Rectal smooth muscle tissue (tissue), 1 donor: ENCODE results near the gene EIF1AX.
"Not testable (repeated sequence)": the region's sequence is repeated elsewhere in the genome, so short reads cannot be mapped to it uniquely, and the experiment has no call there.

Source experiments
- H3K27ac ChIP-seq: one replicate; pipeline ENCODE4 v1.7.0; 2013; ENCODE audit warnings: low read depth, low read length, inconsistent platforms
- H3K27me3 ChIP-seq: one replicate; pipeline ENCODE4 v1.7.0; 2013; ENCODE audit warnings: low read length; ENCODE audit not compliant: control insufficient read depth, insufficient read depth
- H3K36me3 ChIP-seq: one replicate; pipeline ENCODE4 v1.7.0; 2013; ENCODE audit warnings: low read length; ENCODE audit not compliant: control insufficient read depth, insufficient read depth
- H3K4me1 ChIP-seq: one replicate; pipeline ENCODE4 v1.7.0; 2013; ENCODE audit warnings: low read length; ENCODE audit not compliant: control insufficient read depth, insufficient read depth
- H3K4me3 ChIP-seq: one replicate; pipeline ENCODE4 v1.7.0; 2013; ENCODE audit warnings: low read length
- H3K9ac ChIP-seq: one replicate; pipeline ENCODE4 v1.7.0; 2013; ENCODE audit warnings: low read length

EIF1AX gene

GRCh38 chrX:20144491-20144890 is 2.9 kb upstream of the EIF1AX start:
- Histone ChIP-seq H3K27me3 (no peaks in the 10 kb centered on the region), H3K27ac (no peak overlapping the region), H3K9ac (no peak overlapping the region), H3K36me3 (no peaks in the 10 kb centered on the region), H3K4me1 (no peaks in the 10 kb centered on the region), H3K4me3 (no peak overlapping the region)

- Histone ChIP-seq H3K36me3 (no peaks in the 10 kb centered on the region), H3K27ac (no peak overlapping the region), H3K4me1 (peaks cover 3% of the 10 kb centered on the region), H3K27me3 (no peaks in the 10 kb centered on the region), H3K4me3 (no peak overlapping the region), H3K9ac (no peak overlapping the region)
Measured at GRCh38 chrX:20143561-20143960, 1.9 kb upstream of the EIF1AX start.

- Histone ChIP-seq H3K36me3 (peaks cover 3% of the 10 kb centered on the region), H3K27me3 (no peaks in the 10 kb centered on the region), H3K27ac (peak overlapping the region; percentile 68)
Measured at GRCh38 chrX:20143111-20143510, 1.5 kb upstream of the EIF1AX start.

GRCh38 chrX:20140420-20140819 is 1.2 kb downstream of the EIF1AX start:
- Histone ChIP-seq H3K4me1 (peaks cover 3% of the 10 kb centered on the region), H3K36me3 (peaks cover 6% of the 10 kb centered on the region), H3K27ac (no peak overlapping the region), H3K4me3 (peak overlapping the region; percentile 73), H3K9ac (no peak overlapping the region), H3K27me3 (no peaks in the 10 kb centered on the region)

More at GRCh38 chrX:20143111-20143510, 1.5 kb upstream of the EIF1AX start:
- Histone ChIP-seq H3K4me3 (no peak overlapping the region), H3K9ac (no peak overlapping the region), H3K4me1 (peaks cover 3% of the 10 kb centered on the region)

- peaks cover 3% of the 10 kb centered on the region for H3K4me1 ChIP-seq
- no peaks in the 10 kb centered on the region for H3K27me3 ChIP-seq
- H3K27ac ChIP-seq, result no peak overlapping the region
- H3K9ac ChIP-seq, result no peak overlapping the region
- no peak overlapping the region for H3K4me3 ChIP-seq
- H3K36me3 ChIP-seq, result peaks cover 6% of the 10 kb centered on the region
Measured at GRCh38 chrX:20139966-20140365, 1.7 kb downstream of the EIF1AX start.

DNA sequence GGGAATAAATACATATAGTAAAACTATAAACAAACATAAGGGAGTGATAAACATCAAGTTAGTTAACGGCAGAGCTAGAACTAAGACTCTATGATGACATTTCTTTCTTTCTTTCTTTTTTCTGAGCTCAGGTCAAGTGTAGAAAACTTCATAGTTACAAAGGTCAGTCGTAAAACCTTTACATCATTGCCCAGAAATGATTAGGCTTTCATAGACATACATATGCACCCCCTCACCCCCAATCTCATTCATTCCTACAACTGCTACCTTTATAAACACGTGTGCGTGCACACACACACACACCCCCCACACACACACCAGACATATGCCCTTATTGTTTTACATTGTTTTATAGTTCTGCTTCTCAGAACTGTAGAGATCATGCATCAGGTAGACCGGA is 5.7 kb downstream of the EIF1AX start:
- Histone ChIP-seq H3K27ac (no peak overlapping the region), H3K4me1 (peaks cover 3% of the 10 kb centered on the region), H3K27me3 (no peaks in the 10 kb centered on the region), H3K9ac (no peak overlapping the region), H3K36me3 (peaks cover 8% of the 10 kb centered on the region), H3K4me3 (no peak overlapping the region)

DNA sequence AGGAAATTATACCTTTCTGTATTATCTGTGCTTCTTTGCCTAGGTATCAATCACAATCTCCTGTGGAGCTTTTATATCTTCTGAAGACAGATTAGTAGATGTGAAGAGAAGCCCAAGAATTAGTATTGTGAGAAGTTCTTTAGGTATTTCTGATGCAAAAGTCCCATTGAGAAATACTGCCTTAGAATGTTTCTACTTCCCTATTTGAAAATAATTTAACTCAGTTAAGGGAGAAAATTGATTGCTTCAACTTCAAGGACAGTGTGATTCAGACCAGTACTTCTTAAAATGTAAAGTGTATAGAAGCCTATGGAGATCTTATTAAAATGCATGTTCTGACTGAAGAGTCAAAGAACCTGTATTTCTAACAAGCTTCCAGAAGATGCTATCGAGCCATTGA is 9.0 kb downstream of the EIF1AX start:
- H3K4me3 ChIP-seq, result no peak overlapping the region
- no peak overlapping the region for H3K9ac ChIP-seq
- H3K27me3 ChIP-seq, result no peaks in the 10 kb centered on the region
- no peaks in the 10 kb centered on the region for H3K4me1 ChIP-seq
- H3K36me3 ChIP-seq, result peaks cover 4% of the 10 kb centered on the region
- H3K27ac ChIP-seq, result no peak overlapping the region

DNA sequence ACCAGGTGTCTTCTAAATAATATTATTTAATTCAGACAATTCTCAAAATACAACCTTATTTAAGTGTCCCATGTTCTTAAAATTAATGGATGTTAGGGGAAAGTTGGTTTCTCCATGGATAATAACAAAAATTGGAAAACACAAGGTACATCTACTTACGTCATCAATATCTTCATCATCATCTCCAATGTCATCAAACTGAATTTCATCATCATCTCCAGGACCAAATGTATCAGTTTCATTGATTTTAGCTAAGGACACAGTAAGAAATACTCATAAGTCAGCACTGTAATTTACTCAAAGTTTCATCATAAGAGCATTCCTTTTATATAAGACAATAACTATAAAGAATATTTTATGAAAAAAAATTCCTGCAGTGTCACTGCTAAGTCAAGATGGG is 11.3 kb downstream of the EIF1AX start:
- Histone ChIP-seq H3K4me3 (no peak overlapping the region), H3K27ac (no peak overlapping the region), H3K4me1 (no peaks in the 10 kb centered on the region), H3K36me3 (peaks cover 2% of the 10 kb centered on the region), H3K9ac (no peak overlapping the region), H3K27me3 (no peaks in the 10 kb centered on the region)

DNA sequence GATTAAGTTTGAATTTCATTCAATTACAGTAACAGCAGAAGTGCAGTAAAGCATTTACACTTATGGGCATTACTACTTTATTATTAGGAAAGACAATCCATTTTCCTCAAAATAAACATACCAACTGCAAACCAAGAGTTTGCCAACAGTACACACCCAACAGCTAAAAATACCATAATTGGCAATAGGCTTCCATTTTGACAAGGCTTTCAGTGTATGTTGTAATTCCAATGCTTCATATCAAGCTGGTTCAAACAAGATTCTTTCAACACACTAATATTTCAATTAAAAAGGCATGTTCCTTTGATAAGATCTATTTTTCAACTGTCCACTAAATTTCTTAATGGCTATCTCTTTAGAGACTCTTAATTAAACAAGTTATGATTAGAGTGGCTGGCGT is 12.1 kb downstream of the EIF1AX start:
- H3K9ac ChIP-seq, result no peak overlapping the region
- H3K27me3 ChIP-seq, result no peaks in the 10 kb centered on the region
- H3K4me3 ChIP-seq, result no peak overlapping the region
- H3K27ac ChIP-seq, result no peak overlapping the region
- peaks cover 5% of the 10 kb centered on the region for H3K36me3 ChIP-seq
- no peaks in the 10 kb centered on the region for H3K4me1 ChIP-seq

DNA sequence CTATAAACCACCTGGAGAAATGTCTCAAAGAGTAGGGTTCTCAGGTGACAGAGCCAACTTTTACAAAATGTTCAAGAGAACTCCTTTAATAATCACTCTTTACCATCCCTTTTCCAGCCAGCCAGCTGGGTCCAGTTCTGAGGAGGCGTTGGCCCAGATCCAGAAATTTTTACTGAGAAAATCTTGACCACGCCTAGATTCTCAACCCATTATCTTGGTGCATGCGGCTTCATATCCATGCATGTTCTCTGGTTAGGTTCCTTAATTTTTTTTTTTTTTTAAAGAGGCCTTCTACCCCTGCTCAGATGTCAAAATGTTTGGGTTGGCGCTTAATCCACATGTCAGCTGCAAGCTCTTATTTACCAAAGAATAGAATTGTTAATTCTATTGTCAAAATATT is 13.0 kb downstream of the EIF1AX start:
- H3K9ac ChIP-seq, result no peak overlapping the region
- H3K4me1 ChIP-seq, result no peaks in the 10 kb centered on the region
- H3K4me3 ChIP-seq, result no peak overlapping the region
- H3K27me3 ChIP-seq, result no peaks in the 10 kb centered on the region
- H3K27ac ChIP-seq, result no peak overlapping the region
- peaks cover 5% of the 10 kb centered on the region for H3K36me3 ChIP-seq

DNA sequence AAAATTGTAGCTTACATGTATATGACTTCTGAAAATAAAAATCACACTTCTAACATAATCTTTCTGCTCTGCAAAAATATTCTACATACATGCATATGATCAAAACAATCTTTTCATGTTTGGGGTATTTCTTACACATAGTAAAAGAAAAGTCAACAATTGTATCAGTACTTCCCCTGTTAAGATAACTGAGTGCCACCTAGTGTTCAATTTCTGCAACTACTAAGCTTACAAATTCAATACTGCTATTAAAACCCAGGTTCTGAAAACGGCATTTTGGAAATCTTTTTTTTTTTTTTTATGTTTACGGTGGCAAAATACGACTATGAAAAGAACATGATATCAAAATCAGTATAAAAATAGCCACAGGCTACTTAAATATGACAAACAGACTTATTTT is 14.2 kb downstream of the EIF1AX start:
- H3K9ac ChIP-seq, H3K27me3 ChIP-seq, H3K4me1 ChIP-seq, H3K27ac ChIP-seq, H3K36me3 ChIP-seq, H3K4me3 ChIP-seq: not testable (repeated sequence)

DNA sequence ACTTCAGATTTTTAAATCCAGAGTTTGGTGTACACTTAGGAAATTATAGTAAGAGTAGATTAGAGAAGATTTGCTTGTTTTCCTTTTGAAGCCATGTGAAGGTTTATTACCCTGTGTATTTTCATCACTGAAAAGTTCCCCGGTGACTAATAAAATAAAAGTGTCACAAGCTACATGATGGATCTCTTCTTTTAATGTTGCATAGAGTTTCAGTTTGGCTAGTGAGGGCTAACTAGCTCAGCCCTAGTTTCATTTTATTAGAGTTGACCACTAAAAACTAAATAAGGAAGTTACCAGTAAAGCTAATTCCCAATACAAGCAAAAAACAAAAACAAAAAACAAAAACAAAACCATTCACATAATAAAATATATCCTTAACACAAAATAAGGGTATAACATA is 14.8 kb downstream of the EIF1AX start:
- not testable (repeated sequence) for H3K27ac ChIP-seq, H3K36me3 ChIP-seq, H3K27me3 ChIP-seq, H3K4me3 ChIP-seq, H3K9ac ChIP-seq, H3K4me1 ChIP-seq

GRCh38 chrX:20124964-20125363 is 16.7 kb downstream of the EIF1AX start:
- Histone ChIP-seq H3K36me3 (peaks cover 3% of the 10 kb centered on the region), H3K9ac (no peak overlapping the region), H3K27me3 (no peaks in the 10 kb centered on the region)

More at GRCh38 chrX:20124964-20125363, 16.7 kb downstream of the EIF1AX start:
- Histone ChIP-seq H3K27ac (no peak overlapping the region), H3K4me3 (no peak overlapping the region), H3K4me1 (no peaks in the 10 kb centered on the region)
